Body of pancreas (tissue), 4 donors: Measurements from ENCODE around the gene NGF.

ENCODE experiments used
- POLR2A ChIP-seq, 3 donors: fragments of 450-650 bp; IDR thresholded peaks; one replicate each; pipeline ENCODE4 v1.6.1; 2016; ENCODE audit warnings: antibody characterized with exemption in 3 of 3, mild to moderate bottlenecking in 2 of 3
- TF ChIP-seq, protein P1 (sequence below), 7 experiments: fragments of 450-650 bp in 4 of 7; fragments of 200-600 bp in 3 of 7; sonication (generic) in 3 of 7; IDR thresholded peaks; one replicate each; pipeline ENCODE4 v1.5.1; 2016 to 2019; ENCODE audit warnings: antibody characterized with exemption in 7 of 7

- TF ChIP-seq, protein P1, sequence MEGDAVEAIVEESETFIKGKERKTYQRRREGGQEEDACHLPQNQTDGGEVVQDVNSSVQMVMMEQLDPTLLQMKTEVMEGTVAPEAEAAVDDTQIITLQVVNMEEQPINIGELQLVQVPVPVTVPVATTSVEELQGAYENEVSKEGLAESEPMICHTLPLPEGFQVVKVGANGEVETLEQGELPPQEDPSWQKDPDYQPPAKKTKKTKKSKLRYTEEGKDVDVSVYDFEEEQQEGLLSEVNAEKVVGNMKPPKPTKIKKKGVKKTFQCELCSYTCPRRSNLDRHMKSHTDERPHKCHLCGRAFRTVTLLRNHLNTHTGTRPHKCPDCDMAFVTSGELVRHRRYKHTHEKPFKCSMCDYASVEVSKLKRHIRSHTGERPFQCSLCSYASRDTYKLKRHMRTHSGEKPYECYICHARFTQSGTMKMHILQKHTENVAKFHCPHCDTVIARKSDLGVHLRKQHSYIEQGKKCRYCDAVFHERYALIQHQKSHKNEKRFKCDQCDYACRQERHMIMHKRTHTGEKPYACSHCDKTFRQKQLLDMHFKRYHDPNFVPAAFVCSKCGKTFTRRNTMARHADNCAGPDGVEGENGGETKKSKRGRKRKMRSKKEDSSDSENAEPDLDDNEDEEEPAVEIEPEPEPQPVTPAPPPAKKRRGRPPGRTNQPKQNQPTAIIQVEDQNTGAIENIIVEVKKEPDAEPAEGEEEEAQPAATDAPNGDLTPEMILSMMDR (IDR thresholded peaks at IDR 0.05): no peak
- no peak for TF ChIP-seq POLR2A (IDR thresholded peaks at IDR 0.05)
Observed at GRCh38 chr1:115373305-115373704, 35.3 kb upstream of the NGF start.
